Activated naive CD4-positive, alpha-beta T cell treated with anti-CD3 and anti-CD28 coated beads, Interleukin-2, amount 50 U/mL, for 24 hours (primary cell): Measurements from ENCODE around the gene TRIL.

ENCODE experiments used
- H3K27ac Mint-ChIP-seq: one replicate; pipeline ENCODE4 v1.8.0; 2021; ENCODE audit warnings: mild to moderate bottlenecking, mixed read lengths
- H3K27me3 Mint-ChIP-seq: one replicate; pipeline ENCODE4 v1.8.0; 2021; ENCODE audit warnings: mixed read lengths
- H3K36me3 Mint-ChIP-seq: one replicate; pipeline ENCODE4 v1.8.0; 2021; ENCODE audit warnings: mixed read lengths
- H3K4me1 Mint-ChIP-seq: one replicate; pipeline ENCODE4 v1.8.0; 2021; ENCODE audit warnings: mixed read lengths
- H3K4me3 Mint-ChIP-seq: one replicate; pipeline ENCODE4 v1.8.0; 2021; ENCODE audit warnings: mild to moderate bottlenecking, mixed read lengths
- H3K9me3 Mint-ChIP-seq: one replicate; pipeline ENCODE4 v1.8.0; 2021; ENCODE audit warnings: mixed read lengths

The TRIL gene

DNA sequence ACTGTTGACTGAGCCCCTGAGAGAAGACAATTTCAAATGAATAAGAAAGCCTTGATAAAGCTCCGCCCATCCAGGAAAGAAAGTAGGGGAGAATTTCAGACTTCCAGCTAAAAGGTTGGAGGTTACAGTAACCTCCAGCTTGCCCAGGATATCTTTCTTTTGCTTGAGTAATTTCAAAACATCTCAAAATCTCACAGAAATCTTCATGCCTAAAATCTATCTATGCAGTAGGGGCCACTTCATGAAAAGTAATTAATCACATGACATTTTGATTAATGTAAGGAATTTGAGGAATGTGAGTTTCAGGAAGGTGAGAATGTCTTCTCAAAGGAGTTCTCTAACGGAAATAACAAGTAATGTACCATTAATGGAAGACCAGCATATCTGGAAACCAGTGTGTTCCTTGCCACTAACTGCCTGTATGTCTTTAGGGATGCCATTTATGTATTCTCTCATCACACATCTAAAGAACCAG, 24.2 kb downstream of the TRIL start:
- peaks cover 7% of the 10 kb centered on the region for H3K27me3 Mint-ChIP-seq
- H3K9me3 Mint-ChIP-seq: no peaks in the 10 kb centered on the region
- no peaks in the 10 kb centered on the region for H3K36me3 Mint-ChIP-seq
- H3K4me3 Mint-ChIP-seq: no peak overlapping the region
- H3K4me1 Mint-ChIP-seq: no peaks in the 10 kb centered on the region
- no peak overlapping the region for H3K27ac Mint-ChIP-seq

DNA sequence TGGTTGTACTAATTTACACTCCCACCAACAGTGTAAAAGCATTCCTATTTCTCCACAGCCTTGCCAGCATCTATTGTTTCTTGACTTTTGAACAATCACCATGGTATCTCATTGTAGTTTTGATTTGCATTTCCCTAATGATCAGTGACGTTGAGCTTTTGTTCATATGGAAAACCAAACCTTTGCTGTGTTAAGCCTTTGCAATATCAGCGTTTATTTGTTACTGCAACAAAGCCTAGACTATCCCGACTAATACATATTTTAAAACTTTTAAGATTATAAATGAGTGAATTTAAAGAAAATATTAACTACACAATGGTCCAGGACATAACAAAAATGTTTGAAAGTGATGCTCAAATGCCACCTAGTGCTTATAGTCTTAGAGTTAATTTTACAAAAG, 26.6 kb downstream of the TRIL start:
- H3K36me3 Mint-ChIP-seq: no peaks in the 10 kb centered on the region
- peaks cover 8% of the 10 kb centered on the region for H3K27me3 Mint-ChIP-seq
- no peaks in the 10 kb centered on the region for H3K9me3 Mint-ChIP-seq
- no peak overlapping the region for H3K27ac Mint-ChIP-seq
- H3K4me1 Mint-ChIP-seq: peaks cover 8% of the 10 kb centered on the region
- no peak overlapping the region for H3K4me3 Mint-ChIP-seq

DNA sequence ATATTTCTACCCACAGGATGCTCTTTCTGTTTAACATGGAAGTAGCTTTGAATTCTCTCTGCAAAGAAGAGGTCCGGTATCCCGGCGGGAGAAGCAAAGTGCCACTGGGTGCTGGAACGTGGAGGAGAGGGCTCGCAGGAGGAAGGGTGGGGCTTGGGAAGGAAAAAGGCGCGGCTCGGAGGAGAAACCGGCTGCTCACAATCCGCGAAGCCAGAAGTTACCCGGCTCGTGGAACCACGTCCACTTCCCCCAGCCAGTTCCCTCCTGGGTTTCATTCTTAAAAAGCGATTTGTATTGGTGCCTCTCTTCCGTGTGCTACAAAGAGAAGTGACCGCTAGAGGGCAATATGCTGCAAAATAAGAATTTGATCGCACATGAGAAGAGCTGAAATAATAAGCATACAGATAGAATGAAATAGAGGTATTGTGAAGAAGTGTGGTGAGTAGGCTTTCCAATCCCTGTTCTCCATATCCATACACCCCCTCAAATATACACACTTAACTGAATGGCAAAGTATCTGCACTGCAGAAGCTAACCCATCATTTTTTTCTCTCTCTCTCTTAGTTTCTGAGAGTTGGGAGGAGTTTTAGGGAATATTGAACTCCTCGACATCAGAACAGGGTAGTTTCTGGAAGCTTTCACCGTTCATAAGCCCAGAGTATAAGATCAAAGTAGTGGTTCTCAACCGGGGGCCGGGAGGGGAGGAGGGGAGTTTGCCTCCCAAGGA, 31.1 kb downstream of the TRIL start:
- Mint-ChIP-seq H3K9me3 (no peaks in the 10 kb centered on the region), H3K36me3 (no peaks in the 10 kb centered on the region), H3K27ac (no peak overlapping the region), H3K27me3 (peaks cover 3% of the 10 kb centered on the region), H3K4me3 (peak overlapping the region; percentile 89), H3K4me1 (peaks cover 20% of the 10 kb centered on the region)

DNA sequence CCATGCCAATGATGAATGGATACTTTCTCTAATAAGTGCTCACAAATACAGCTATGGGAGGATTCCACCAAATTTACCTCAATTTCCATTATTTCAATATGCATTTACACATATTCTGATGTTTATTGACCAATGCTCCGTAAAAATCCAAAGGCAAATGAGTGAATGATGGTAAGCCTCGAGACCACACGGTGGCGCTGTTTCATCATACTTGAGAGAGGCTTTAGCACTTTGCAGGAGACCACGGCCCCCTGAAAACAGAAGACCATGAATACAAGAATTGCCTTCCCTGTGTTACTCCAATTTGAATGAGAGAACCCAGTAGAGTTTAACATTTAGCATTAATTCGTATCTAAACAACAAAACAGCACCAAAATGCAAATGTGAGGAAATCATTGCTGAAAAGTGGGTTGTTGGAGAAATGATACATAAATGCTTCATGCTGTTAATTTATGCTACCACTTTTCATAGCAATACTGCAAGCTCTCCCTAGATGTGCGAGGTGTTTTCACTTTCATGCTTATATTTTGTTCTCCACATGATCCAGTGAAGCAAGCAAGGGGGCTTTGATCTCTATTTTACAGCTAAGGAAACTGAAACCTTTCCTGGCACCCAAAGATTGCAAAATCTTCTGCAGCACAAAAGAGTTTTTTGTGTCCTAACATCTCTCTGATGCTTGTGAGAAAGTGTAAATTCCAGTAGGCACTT, 35.4 kb downstream of the TRIL start:
- Mint-ChIP-seq H3K4me1 (peaks cover 21% of the 10 kb centered on the region), H3K36me3 (no peaks in the 10 kb centered on the region), H3K27me3 (peaks cover 2% of the 10 kb centered on the region), H3K9me3 (no peaks in the 10 kb centered on the region), H3K4me3 (no peak overlapping the region), H3K27ac (no peak overlapping the region)

DNA sequence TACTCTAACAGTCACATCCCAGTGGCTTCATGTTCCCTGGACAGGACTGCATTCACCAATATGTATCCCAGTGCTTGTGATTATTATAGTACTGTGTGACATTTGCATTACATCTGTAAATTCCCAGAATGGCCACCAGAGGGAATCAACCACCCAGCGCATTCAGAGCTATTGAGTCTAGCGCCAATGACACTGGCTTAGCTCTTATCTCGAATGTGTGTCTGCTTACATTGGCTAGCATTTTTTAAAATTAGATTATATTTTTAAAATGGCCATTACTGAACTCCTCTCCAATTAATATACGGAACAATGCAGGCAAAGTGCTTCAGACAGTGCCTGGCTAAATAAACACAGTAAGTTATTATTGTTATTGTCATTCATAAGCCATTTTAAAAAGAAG, 36.3 kb downstream of the TRIL start:
- no peaks in the 10 kb centered on the region for H3K9me3 Mint-ChIP-seq
- H3K4me1 Mint-ChIP-seq: peaks cover 14% of the 10 kb centered on the region

DNA sequence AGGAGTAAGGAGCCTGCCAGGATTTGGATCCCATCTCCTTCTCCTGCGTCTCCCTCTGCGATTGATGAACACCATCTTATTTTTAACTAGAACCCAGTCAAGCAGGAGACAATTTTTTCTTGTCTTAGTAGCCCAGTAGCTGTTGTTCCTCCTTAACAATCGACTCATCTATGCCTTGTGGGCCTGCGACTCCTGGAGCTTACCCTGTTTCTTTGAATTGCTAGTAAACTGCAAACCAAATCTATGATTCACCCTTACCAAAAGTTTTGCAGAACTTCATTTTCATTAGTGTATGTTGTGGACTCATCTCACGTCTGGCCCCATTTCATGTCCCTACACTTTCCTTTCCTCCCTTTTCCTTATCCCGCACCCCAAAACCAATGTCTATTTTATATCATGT, 37.7 kb downstream of the TRIL start:
- Mint-ChIP-seq H3K4me1 (peaks cover 13% of the 10 kb centered on the region), H3K9me3 (no peaks in the 10 kb centered on the region), H3K27me3 (no peaks in the 10 kb centered on the region), H3K36me3 (no peaks in the 10 kb centered on the region), H3K27ac (no peak overlapping the region), H3K4me3 (no peak overlapping the region)

More for the DNA sequence above, 36.3 kb downstream of the TRIL start:
- H3K27ac Mint-ChIP-seq: no peak overlapping the region
- no peaks in the 10 kb centered on the region for H3K36me3 Mint-ChIP-seq
- H3K27me3 Mint-ChIP-seq: no peaks in the 10 kb centered on the region
- no peak overlapping the region for H3K4me3 Mint-ChIP-seq

DNA sequence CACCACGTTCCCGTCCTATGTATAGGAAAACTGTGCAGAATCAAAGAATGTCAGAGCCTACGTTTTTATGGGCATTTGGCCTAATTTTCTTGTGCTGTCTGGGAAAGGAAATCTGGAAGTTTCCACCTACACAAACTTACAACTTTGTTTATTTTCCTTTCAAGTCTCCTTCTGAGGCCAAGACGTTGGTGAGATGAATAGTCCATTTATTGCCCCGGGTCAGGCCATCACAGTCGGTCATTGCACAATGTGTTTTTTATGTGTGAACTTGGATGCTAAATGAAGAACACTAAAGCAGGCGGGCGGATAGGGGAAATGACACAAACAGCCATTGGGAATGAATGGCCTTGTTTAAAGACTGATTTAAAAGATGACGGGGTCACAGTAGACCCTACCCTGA, 38.6 kb downstream of the TRIL start:
- no peaks in the 10 kb centered on the region for H3K36me3 Mint-ChIP-seq

DNA sequence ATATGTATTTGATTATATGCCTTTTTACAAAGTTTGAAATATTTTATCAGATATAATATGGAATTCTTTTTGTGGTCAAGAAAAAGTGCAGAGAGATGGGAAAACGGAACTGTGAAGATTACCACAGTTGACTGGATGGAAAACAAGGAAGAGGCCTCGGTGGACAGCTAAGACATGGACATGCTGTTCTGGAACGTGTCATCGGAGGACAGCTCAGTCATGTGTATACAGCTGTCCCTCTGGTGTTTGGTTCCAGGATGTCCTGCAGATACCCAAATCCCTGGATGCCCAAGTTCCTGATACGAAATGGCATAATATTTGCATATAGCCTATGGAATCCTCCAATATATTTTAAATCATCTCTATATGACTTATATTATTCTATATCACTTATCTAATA, 49.4 kb downstream of the TRIL start:
- no peaks in the 10 kb centered on the region for H3K9me3 Mint-ChIP-seq
- H3K4me3 Mint-ChIP-seq: no peak overlapping the region
- no peak overlapping the region for H3K27ac Mint-ChIP-seq
- H3K27me3 Mint-ChIP-seq: peaks cover 7% of the 10 kb centered on the region
- H3K4me1 Mint-ChIP-seq: no peaks in the 10 kb centered on the region
- no peaks in the 10 kb centered on the region for H3K36me3 Mint-ChIP-seq

More for the DNA sequence above, 38.6 kb downstream of the TRIL start:
- Mint-ChIP-seq H3K27me3 (no peaks in the 10 kb centered on the region), H3K9me3 (no peaks in the 10 kb centered on the region), H3K4me3 (no peak overlapping the region), H3K4me1 (peaks cover 13% of the 10 kb centered on the region), H3K27ac (no peak overlapping the region)

DNA sequence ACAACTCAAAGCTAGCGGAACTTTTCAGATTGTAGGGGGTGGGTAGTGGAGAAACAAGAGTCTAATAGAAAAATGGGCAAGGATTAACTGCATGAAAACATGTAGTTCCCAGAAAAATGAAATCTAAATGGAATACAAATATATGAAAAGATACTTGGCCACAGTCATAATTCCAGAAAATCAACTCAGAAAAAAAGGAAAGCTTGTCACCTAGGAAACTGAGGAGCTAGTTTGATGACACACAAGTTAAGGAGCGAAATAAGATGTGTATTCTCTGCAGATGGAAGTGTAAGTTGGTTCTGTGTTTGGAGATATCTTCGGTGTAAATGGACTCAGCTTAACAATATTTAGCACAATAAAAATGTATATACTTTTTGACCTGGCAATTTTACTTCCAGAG, 52.7 kb downstream of the TRIL start:
- peaks cover 15% of the 10 kb centered on the region for H3K27me3 Mint-ChIP-seq
- no peak overlapping the region for H3K27ac Mint-ChIP-seq
- H3K4me3 Mint-ChIP-seq: no peak overlapping the region
- no peaks in the 10 kb centered on the region for H3K4me1 Mint-ChIP-seq
- H3K36me3 Mint-ChIP-seq: no peaks in the 10 kb centered on the region
- no peaks in the 10 kb centered on the region for H3K9me3 Mint-ChIP-seq

DNA sequence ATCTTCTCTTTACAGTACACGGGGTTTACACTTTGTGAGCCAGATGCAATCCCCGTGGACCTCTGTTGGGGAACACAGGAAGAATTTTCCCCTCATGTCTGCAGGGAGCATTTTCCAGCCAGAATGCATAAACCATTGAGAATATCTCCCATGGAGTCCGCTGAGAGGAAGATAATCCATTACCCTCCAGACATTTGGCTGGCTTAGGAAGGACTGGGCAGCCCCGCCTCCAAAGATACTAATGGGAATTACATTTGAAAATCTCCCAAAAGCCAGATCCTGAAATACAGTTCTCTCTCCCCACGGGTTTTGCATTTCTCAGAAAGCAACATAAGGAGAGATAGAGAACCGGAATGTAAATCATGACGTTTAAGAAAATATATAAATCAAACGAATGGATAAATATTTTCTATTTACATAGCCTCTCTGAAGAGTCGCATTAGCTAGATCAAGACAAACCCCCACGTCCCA, 53.5 kb downstream of the TRIL start:
- Mint-ChIP-seq H3K36me3 (no peaks in the 10 kb centered on the region), H3K27me3 (peaks cover 20% of the 10 kb centered on the region), H3K9me3 (no peaks in the 10 kb centered on the region), H3K4me1 (no peaks in the 10 kb centered on the region), H3K4me3 (no peak overlapping the region), H3K27ac (no peak overlapping the region)

DNA sequence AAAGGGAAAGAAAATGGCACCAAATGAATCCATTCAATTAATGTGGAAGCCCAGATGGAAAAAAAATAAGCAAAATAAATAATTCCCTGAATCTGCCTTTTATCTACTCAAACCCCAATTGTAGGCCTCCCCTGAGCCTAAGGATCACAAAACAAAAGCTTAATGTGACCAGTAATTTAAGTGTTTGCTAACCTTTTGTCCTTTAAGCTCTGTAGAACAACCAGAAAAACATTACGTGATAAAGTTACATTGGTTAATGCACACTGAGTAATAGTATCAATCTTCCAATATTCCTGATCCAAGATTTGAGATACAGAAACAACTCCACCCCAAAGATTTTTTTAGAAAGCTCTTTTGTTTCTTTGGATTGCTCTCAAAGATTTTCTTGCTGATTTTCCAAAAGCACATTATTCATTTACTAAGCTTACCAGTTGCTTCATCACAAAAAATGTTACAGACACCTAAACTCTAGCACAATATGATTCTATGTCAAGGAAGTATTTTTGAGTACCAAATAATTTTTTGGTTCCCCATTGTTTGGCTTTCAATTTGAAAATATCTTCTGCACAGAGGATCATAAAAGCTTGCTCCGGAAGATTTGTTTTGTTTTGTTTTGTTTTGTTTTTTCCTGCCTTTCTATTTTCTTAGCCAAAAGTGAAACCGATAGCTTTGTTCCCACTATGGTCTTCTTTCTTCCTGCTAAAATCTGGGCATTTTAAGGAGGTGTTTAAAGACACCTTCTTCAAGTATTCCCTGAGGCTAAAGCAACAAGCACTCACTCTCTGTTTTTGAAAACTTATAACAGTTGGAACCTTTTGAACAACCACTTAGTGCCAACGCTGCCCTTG, 54.2 kb downstream of the TRIL start:
- no peak overlapping the region for H3K4me3 Mint-ChIP-seq
- H3K9me3 Mint-ChIP-seq: no peaks in the 10 kb centered on the region
- H3K27me3 Mint-ChIP-seq: peaks cover 20% of the 10 kb centered on the region
- no peak overlapping the region for H3K27ac Mint-ChIP-seq
- no peaks in the 10 kb centered on the region for H3K4me1 Mint-ChIP-seq
- no peaks in the 10 kb centered on the region for H3K36me3 Mint-ChIP-seq
